HEK293 (cell line): ENCODE data around the gene EVA1B.

Source experiments
- FEZF1 ChIP-seq: fragments of 450-650 bp; formaldehyde crosslinking; IDR thresholded peaks from 2 replicates; pipeline ENCODE4 v1.5.1; 2016; ENCODE audit warnings: missing biosample characterization, missing genetic modification characterization
- TCF7L2 ChIP-seq: IDR thresholded peaks from 2 replicates; pipeline ENCODE4 v1.6.1; 2011; ENCODE audit warnings: low read depth, mild to moderate bottlenecking, inconsistent platforms, low read length, moderate library complexity, borderline replicate concordance
- ZBTB7A ChIP-seq: fragments of 450-650 bp; formaldehyde crosslinking; IDR thresholded peaks from 2 replicates; pipeline ENCODE4 v1.5.1; 2016; ENCODE audit warnings: low read depth, missing biosample characterization, missing genetic modification characterization
- ZFP41 ChIP-seq: fragments of 450-650 bp; formaldehyde crosslinking; IDR thresholded peaks from 2 replicates; pipeline ENCODE4 v1.5.1; 2016; ENCODE audit warnings: missing biosample characterization, missing genetic modification characterization, borderline replicate concordance
- ZNF292 ChIP-seq: fragments of 450-650 bp; formaldehyde crosslinking; IDR thresholded peaks from 2 replicates; pipeline ENCODE4 v1.5.1; 2016; ENCODE audit warnings: low read depth, missing biosample characterization, missing genetic modification characterization, borderline replicate concordance
- ZNF416 ChIP-seq: fragments of 450-650 bp; formaldehyde crosslinking; IDR thresholded peaks from 2 replicates; pipeline ENCODE4 v1.5.1; 2016; ENCODE audit warnings: missing biosample characterization, missing genetic modification characterization
- ZNF747 ChIP-seq: fragments of 450-650 bp; formaldehyde crosslinking; IDR thresholded peaks from 2 replicates; pipeline ENCODE4 v1.5.1; 2016; ENCODE audit warnings: missing biosample characterization, missing genetic modification characterization
- ZSCAN30 ChIP-seq: fragments of 450-650 bp; IDR thresholded peaks from 2 replicates; pipeline ENCODE4 v1.5.1; 2018; ENCODE audit warnings: missing biosample characterization, mild to moderate bottlenecking, missing genetic modification characterization, moderate library complexity

GRCh38 chr1:36366091-36366661 lies 42.7 kb upstream of the EVA1B start:
- TF ChIP-seq ZSCAN30 (tag by site-specific recombination) = no peak
- TF ChIP-seq ZNF747 (tag by site-specific recombination) = no peak
- TF ChIP-seq FEZF1 = no peak
- TF ChIP-seq ZNF416 (tag by site-specific recombination) = no peak
- no peak for TF ChIP-seq ZNF292
- TF ChIP-seq ZBTB7A (tag by site-specific recombination) = no peak
- TF ChIP-seq TCF7L2 = no peak
- no peak for TF ChIP-seq ZFP41 (tag by site-specific recombination)
